Loucy (cell line): Measurements from ENCODE around the gene DNM3.

Experiments
- H2AFZ ChIP-seq: fragments of 200-600 bp; sonication (generic); 2 replicates; pipeline ENCODE4 v1.6.0; 2016; ENCODE audit warnings: antibody characterized with exemption, mild to moderate bottlenecking, low read length, moderate library complexity
- H3F3A ChIP-seq: fragments of 200-600 bp; 2 replicates; pipeline ENCODE4 v1.6.0; 2016; ENCODE audit warnings: antibody characterized with exemption, low read depth, mild to moderate bottlenecking
- H3K27me3 ChIP-seq: fragments of 200-600 bp; sonication (generic); 2 replicates; pipeline ENCODE4 v1.6.1; 2014; ENCODE audit warnings: low read length, mild to moderate bottlenecking; ENCODE audit not compliant: insufficient read depth, poor library complexity, severe bottlenecking
- H3K36me3 ChIP-seq: fragments of 200-600 bp; sonication (generic); 2 replicates; pipeline ENCODE4 v1.6.1; 2016; ENCODE audit warnings: low read length; ENCODE audit not compliant: insufficient read depth
- H3K4me1 ChIP-seq: fragments of 200-600 bp; sonication (generic); 2 replicates; pipeline ENCODE4 v1.5.1; 2014; ENCODE audit warnings: low read length, mild to moderate bottlenecking; ENCODE audit not compliant: insufficient read depth, poor library complexity, severe bottlenecking
- H3K4me2 ChIP-seq: fragments of 200-600 bp; sonication (generic); 2 replicates; pipeline ENCODE4 v1.6.0; 2014; ENCODE audit warnings: antibody characterized with exemption, low read length, low read depth, mild to moderate bottlenecking; ENCODE audit not compliant: poor library complexity, severe bottlenecking
- H3K4me3 ChIP-seq: fragments of 200-600 bp; sonication (generic); 2 replicates; pipeline ENCODE4 v1.5.1; 2014; ENCODE audit warnings: low read length, mild to moderate bottlenecking, mixed read lengths; ENCODE audit not compliant: poor library complexity, severe bottlenecking
- H3K79me2 ChIP-seq: fragments of 200-600 bp; sonication (generic); 2 replicates; pipeline ENCODE4 v1.6.1; 2014; ENCODE audit warnings: low read length; ENCODE audit not compliant: insufficient read depth
- H3K9ac ChIP-seq: fragments of 200-600 bp; sonication (generic); 2 replicates; pipeline ENCODE4 v1.6.0; 2014; ENCODE audit warnings: mild to moderate bottlenecking, low read depth, low read length, moderate library complexity; ENCODE audit not compliant: poor library complexity, severe bottlenecking
- H3K9me2 ChIP-seq: fragments of 200-600 bp; sonication (generic); replicated peaks from 2 replicates; pipeline ENCODE4 v1.6.1; 2016; ENCODE audit warnings: low read depth, low read length, mixed read lengths
- H3K9me3 ChIP-seq: fragments of 200-600 bp; sonication (generic); 2 replicates; pipeline ENCODE4 v1.6.1; 2014; ENCODE audit warnings: mild to moderate bottlenecking, antibody characterized with exemption, low read length, low read depth; ENCODE audit not compliant: insufficient read depth
- H4K20me1 ChIP-seq: fragments of 200-600 bp; sonication (generic); 2 replicates; pipeline ENCODE4 v1.6.0; 2014; ENCODE audit warnings: antibody characterized with exemption, low read length, mild to moderate bottlenecking; ENCODE audit not compliant: insufficient read depth, poor library complexity, severe bottlenecking
- EZH2phosphoT487 ChIP-seq: fragments of 200-600 bp; IDR thresholded peaks from 2 replicates; pipeline ENCODE4 v1.6.1; 2018; ENCODE audit warnings: antibody characterized with exemption, mild to moderate bottlenecking, moderate library complexity, borderline replicate concordance
- TF ChIP-seq, protein P1 (sequence below): fragments of 200-600 bp; sonication (generic); conservative IDR thresholded peaks from 2 replicates; pipeline ENCODE4 v1.5.1; 2014; ENCODE audit warnings: mild to moderate bottlenecking, antibody characterized with exemption, low read length

DNM3 gene

GRCh38 chr1:172278478-172278877 lies 437.2 kb downstream of the DNM3 start:
- no peak for TF ChIP-seq EZH2phosphoT487
- H3K36me3 ChIP-seq, result no peaks in the 10 kb centered on the region
- H3K4me2 ChIP-seq, result no peak overlapping the region
- no peak overlapping the region for H2AFZ ChIP-seq
- no peaks in the 10 kb centered on the region for H3K9me3 ChIP-seq
- no peak overlapping the region for H3K4me3 ChIP-seq
- no peaks in the 10 kb centered on the region for H3K27me3 ChIP-seq
- no peaks in the 10 kb centered on the region for H3K9me2 ChIP-seq
- H3K79me2 ChIP-seq, result no peaks in the 10 kb centered on the region
- no peak overlapping the region for H3K9ac ChIP-seq
- no peaks in the 10 kb centered on the region for H3F3A ChIP-seq
- no peaks in the 10 kb centered on the region for H3K4me1 ChIP-seq
- no peaks in the 10 kb centered on the region for H4K20me1 ChIP-seq

GRCh38 chr1:172279939-172280636 lies 438.8 kb downstream of the DNM3 start:
- H3K36me3 ChIP-seq, result no peaks in the 10 kb centered on the region
- TF ChIP-seq, protein P1, sequence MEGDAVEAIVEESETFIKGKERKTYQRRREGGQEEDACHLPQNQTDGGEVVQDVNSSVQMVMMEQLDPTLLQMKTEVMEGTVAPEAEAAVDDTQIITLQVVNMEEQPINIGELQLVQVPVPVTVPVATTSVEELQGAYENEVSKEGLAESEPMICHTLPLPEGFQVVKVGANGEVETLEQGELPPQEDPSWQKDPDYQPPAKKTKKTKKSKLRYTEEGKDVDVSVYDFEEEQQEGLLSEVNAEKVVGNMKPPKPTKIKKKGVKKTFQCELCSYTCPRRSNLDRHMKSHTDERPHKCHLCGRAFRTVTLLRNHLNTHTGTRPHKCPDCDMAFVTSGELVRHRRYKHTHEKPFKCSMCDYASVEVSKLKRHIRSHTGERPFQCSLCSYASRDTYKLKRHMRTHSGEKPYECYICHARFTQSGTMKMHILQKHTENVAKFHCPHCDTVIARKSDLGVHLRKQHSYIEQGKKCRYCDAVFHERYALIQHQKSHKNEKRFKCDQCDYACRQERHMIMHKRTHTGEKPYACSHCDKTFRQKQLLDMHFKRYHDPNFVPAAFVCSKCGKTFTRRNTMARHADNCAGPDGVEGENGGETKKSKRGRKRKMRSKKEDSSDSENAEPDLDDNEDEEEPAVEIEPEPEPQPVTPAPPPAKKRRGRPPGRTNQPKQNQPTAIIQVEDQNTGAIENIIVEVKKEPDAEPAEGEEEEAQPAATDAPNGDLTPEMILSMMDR, result no peak
- H3K9me2 ChIP-seq, result no peaks in the 10 kb centered on the region
- no peak overlapping the region for H2AFZ ChIP-seq
- no peaks in the 10 kb centered on the region for H3K79me2 ChIP-seq
- H3K27me3 ChIP-seq, result no peaks in the 10 kb centered on the region
- H3K4me1 ChIP-seq, result no peaks in the 10 kb centered on the region
- no peaks in the 10 kb centered on the region for H4K20me1 ChIP-seq
- no peak overlapping the region for H3K9ac ChIP-seq
- no peaks in the 10 kb centered on the region for H3K9me3 ChIP-seq
- no peak overlapping the region for H3K4me2 ChIP-seq
- H3K4me3 ChIP-seq, result no peak overlapping the region
- no peaks in the 10 kb centered on the region for H3F3A ChIP-seq

DNA sequence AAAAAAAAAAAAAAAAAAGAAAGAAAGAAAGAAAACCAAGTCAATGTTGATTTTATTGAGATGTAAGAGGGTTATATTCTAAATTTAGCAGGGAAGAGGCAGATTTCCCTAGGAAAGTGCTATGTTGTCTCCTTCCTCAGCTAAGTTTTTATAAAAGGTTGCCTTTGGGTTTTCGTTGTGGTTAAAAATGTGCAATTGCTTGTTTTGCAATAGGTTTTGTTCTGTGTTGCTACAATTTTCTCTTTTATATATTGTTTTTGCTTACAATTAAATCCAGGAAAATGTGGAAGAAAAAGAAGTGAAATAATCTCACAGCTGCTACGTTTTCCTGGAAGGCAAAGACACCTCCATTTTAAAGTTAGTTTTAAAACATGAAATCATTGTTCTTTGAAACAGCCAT lies 442.5 kb downstream of the DNM3 start:
- Histone ChIP-seq H3K27me3 (no peaks in the 10 kb centered on the region), H3K9ac (no peak overlapping the region), H4K20me1 (no peaks in the 10 kb centered on the region), H3K4me2 (no peak overlapping the region), H3F3A (no peaks in the 10 kb centered on the region), H3K9me2 (no peaks in the 10 kb centered on the region), H3K4me1 (peaks cover 6% of the 10 kb centered on the region), H3K4me3 (no peak overlapping the region), H2AFZ (no peak overlapping the region), H3K79me2 (no peaks in the 10 kb centered on the region), H3K36me3 (no peaks in the 10 kb centered on the region), H3K9me3 (no peaks in the 10 kb centered on the region)
- TF ChIP-seq EZH2phosphoT487, result no peak
- TF ChIP-seq, protein P1, result no peak

GRCh38 chr1:172286629-172287076 lies 445.4 kb downstream of the DNM3 start:
- no peaks in the 10 kb centered on the region for H4K20me1 ChIP-seq
- H3K79me2 ChIP-seq, result no peaks in the 10 kb centered on the region
- TF ChIP-seq, protein P1, result no peak
- TF ChIP-seq EZH2phosphoT487, result no peak
- no peaks in the 10 kb centered on the region for H3F3A ChIP-seq
- no peaks in the 10 kb centered on the region for H3K9me2 ChIP-seq
- H3K4me2 ChIP-seq, result no peak overlapping the region
- no peak overlapping the region for H3K4me3 ChIP-seq
- H3K9ac ChIP-seq, result no peak overlapping the region
- no peaks in the 10 kb centered on the region for H3K27me3 ChIP-seq
- H3K9me3 ChIP-seq, result no peaks in the 10 kb centered on the region
- no peak overlapping the region for H2AFZ ChIP-seq
- peaks cover 6% of the 10 kb centered on the region for H3K4me1 ChIP-seq
- no peaks in the 10 kb centered on the region for H3K36me3 ChIP-seq
